Kidney (tissue), 14 donors: Measurements from ENCODE around the gene TRAPPC11. TPM values are rescaled to one million over a fixed set of nuclear protein-coding genes. Genes with fewer than 3 reads are reported as not detected.

Experiments used
- DNase-seq, 5 donors: peaks; one replicate each; pipeline ENCODE4 v3.0.0-alpha.2; 2013 to 2020
- FAIRE-seq: peaks from 2 replicates; lab custom pipeline; 2012; peaks lifted over from hg19 to GRCh38; lab: Jason Lieb, UNC
- H3K27ac ChIP-seq, 2 donors: one replicate each; pipeline ENCODE4 v1.7.0; 2013; ENCODE audit warnings: low read depth in 2 of 2, low read length in 2 of 2, inconsistent platforms in 1 of 2
- H3K27me3 ChIP-seq: one replicate; pipeline ENCODE4 v1.7.1; 2013; ENCODE audit warnings: low read length, inconsistent platforms; ENCODE audit not compliant: control insufficient read depth, insufficient read depth
- H3K36me3 ChIP-seq, 3 donors: one replicate each; pipeline versions ENCODE4 v1.7.0 to v1.7.1; 2013; ENCODE audit warnings: low read length in 3 of 3, control low read depth in 1 of 3, inconsistent platforms in 1 of 3; ENCODE audit not compliant: insufficient read depth in 3 of 3, control insufficient read depth in 2 of 3
- H3K4me1 ChIP-seq, 3 donors: one replicate each; pipeline versions ENCODE4 v1.7.0 to v1.7.1; 2013; ENCODE audit warnings: low read length in 3 of 3, inconsistent platforms in 1 of 3, low read depth in 1 of 3; ENCODE audit not compliant: control insufficient read depth in 2 of 3, insufficient read depth in 2 of 3
- H3K4me3 ChIP-seq, 3 donors: one replicate each; pipeline versions ENCODE4 v1.7.0 to v1.8.1; 2013; ENCODE audit warnings: low read length in 3 of 3, control low read depth in 1 of 3, inconsistent platforms in 1 of 3
- H3K9ac ChIP-seq, 3 donors: one replicate each; pipeline versions ENCODE4 v1.7.0 to v1.7.1; 2013; ENCODE audit warnings: low read length in 3 of 3, control low read depth in 1 of 3, inconsistent platforms in 1 of 3
- H3K9me3 ChIP-seq, 3 donors: one replicate each; pipeline versions ENCODE4 v1.7.0 to v1.7.1; 2013; ENCODE audit warnings: low read length in 3 of 3, control low read depth in 1 of 3, inconsistent platforms in 1 of 3; ENCODE audit not compliant: control insufficient read depth in 2 of 3, insufficient read depth in 1 of 3
- intact Hi-C: fragments of 100-400 bp; cut with DNase I; formaldehyde crosslinking; loops from one replicate; pipeline ENCODE4 v1.11.1; 2022
- polyA plus RNA-seq: library from polyadenylated mRNA; stranded (reverse); fragments of 350-450 nt; fragmentation: Illumina TruSeq; extraction: RNeasy Lipid Tissue Mini Kit (QIAGEN cat#74804); gene quantifications from one replicate; pipeline ENCODE4 v1.2.3, GENCODE V29; 2014; ENCODE audit warnings: low read depth, low replicate concordance; ENCODE audit not compliant: insufficient read depth
- total RNA-seq: library from RNA; stranded (reverse); fragmentation: NEBNext Ultra II Directional; extraction: Animal tissue kit (Norgen Biotek cat#: 25700); gene quantifications from one replicate; pipeline ENCODE4 v1.2.1, GENCODE V29; 2021
- TF ChIP-seq, protein P1 (sequence below): IDR thresholded peaks from 3 replicates; pipeline ENCODE4 v1.5.1; 2012; ENCODE audit warnings: mild to moderate bottlenecking, moderate library complexity, borderline replicate concordance; ENCODE audit not compliant: insufficient read depth; ENCODE audit errors: extremely low read depth
- donor health status: control.
- donor health status: control.
- donor health status: control.
- donor health status: control.
- donor health status: control.
- donor health status: DM: yes; HTN: yes; CAD: no.
- donor health status: Normal renal cell carcinoma (clear cell type).

Gene TRAPPC11
- total and polyA plus RNA-seq, 2 donors from 2014 or later: 13.8 to 43.1 TPM

DNA sequence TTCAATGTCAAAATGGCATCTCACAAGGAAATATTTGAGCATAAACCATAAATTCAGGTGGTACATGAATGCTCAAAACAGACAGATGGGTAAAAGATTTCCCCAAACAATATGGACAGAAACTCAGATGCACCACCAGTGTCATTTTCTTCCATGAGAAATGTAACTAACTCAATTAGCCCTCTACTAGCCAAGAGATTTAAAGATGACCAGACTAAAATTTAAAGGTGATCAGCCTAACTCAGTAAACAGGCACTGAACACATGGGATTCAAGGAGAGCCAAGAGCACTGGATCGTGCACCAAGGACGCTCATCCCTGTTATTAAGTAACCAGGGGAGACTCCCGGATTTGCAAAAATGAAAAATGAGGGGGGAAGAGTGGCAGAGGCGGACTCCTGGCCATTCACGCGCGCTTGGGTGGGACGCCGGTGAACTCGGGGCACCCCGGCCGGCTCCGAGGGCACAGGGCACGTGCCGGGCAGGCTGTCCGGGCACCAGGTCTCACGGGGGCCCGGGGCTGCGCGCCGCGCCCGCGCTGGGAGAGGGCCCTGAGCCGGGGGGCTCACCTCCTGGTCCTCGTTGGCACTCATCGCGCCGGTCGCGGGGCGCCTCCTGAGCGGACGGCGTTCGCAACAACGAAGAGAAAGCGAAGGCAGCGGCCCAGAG is 598 bp upstream of the TRAPPC11 start:
- FAIRE-seq: no peak
- TF ChIP-seq, protein P1, sequence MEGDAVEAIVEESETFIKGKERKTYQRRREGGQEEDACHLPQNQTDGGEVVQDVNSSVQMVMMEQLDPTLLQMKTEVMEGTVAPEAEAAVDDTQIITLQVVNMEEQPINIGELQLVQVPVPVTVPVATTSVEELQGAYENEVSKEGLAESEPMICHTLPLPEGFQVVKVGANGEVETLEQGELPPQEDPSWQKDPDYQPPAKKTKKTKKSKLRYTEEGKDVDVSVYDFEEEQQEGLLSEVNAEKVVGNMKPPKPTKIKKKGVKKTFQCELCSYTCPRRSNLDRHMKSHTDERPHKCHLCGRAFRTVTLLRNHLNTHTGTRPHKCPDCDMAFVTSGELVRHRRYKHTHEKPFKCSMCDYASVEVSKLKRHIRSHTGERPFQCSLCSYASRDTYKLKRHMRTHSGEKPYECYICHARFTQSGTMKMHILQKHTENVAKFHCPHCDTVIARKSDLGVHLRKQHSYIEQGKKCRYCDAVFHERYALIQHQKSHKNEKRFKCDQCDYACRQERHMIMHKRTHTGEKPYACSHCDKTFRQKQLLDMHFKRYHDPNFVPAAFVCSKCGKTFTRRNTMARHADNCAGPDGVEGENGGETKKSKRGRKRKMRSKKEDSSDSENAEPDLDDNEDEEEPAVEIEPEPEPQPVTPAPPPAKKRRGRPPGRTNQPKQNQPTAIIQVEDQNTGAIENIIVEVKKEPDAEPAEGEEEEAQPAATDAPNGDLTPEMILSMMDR: no peak
- Histone ChIP-seq H3K27me3 (no peaks in the 10 kb centered on the region), H3K4me1 (peaks cover 2 to 15% (median 2%) of the 10 kb centered on the region in 3 donors), H3K9me3 (no peaks in the 10 kb centered on the region), H3K9ac (peak overlapping the region; percentile 30 to 79 (median 71)), H3K4me3 (peak overlapping the region; percentile 72 to 95 (median 76)), H3K36me3 (peaks cover 0 to 6% (median 0%) of the 10 kb centered on the region in 3 donors), H3K27ac (peak overlapping the region; percentile 56 to 67)
- DNase-seq: peak; percentile 29 to 78 (median 58)
- intact Hi-C loops: no loop called here

DNA sequence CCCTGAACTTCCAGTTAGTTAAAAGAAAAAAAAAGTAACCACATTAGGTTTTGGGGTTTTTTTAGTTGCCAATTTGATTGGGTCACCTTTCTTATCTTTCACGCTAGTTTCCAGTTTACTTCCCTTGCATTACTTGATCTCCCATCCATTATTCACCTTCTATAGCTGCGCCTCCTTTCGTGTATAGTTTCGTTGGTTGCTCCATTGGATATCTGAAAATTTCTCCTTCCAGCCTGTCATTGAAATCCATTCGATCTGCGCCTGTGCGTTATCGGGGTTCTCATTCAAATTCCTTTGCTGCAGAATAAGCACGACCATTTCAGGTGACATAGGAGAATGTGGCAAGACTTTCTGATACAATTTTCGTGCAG is 764 bp downstream of the TRAPPC11 start:
- Histone ChIP-seq H3K9me3 (no peaks in the 10 kb centered on the region), H3K27me3 (no peaks in the 10 kb centered on the region), H3K36me3 (peaks cover 0 to 2% (median under 1%) of the 10 kb centered on the region in 3 donors), H3K4me1 (peaks cover 2 to 15% (median 2%) of the 10 kb centered on the region in 3 donors), H3K27ac (no peak overlapping the region), H3K9ac (peak overlapping the region; percentile 88 to 99 (median 92)), H3K4me3 (peak overlapping the region; percentile 95 to 99 (median 96))
- DNase-seq: peak in 1 of 5 donors; percentile 23
- TF ChIP-seq, protein P1: no peak
- intact Hi-C loops: no loop called here
- no peak for FAIRE-seq

DNA sequence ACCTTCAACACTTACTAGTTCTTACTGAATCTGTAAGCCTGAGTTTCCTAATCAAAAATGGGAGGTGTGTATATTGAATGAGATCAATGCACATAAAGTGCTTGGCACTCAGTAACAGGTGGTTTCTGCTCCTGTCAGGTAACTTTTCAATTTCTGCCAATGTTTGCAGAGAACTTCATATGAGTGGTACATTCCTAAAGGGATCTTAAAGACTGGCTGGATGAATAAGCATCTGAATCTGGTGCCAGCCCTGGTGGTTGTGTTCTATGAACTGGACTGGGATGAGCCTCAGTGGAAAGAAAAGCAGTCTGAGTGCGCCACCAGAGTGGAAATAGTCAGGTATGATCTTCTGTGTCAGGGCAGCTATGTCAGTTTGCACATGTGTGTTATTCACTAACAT is 7.0 kb downstream of the TRAPPC11 start:
- Histone ChIP-seq H3K36me3 (peaks cover 15 to 41% (median 23%) of the 10 kb centered on the region in 3 donors), H3K9me3 (no peaks in the 10 kb centered on the region), H3K27me3 (no peaks in the 10 kb centered on the region), H3K27ac (no peak overlapping the region), H3K9ac (no peak overlapping the region), H3K4me1 (no peaks in the 10 kb centered on the region), H3K4me3 (no peak overlapping the region)
- no peak for FAIRE-seq
- no peak for DNase-seq
- TF ChIP-seq, protein P1: no peak
- intact Hi-C loops: no loop called here

DNA sequence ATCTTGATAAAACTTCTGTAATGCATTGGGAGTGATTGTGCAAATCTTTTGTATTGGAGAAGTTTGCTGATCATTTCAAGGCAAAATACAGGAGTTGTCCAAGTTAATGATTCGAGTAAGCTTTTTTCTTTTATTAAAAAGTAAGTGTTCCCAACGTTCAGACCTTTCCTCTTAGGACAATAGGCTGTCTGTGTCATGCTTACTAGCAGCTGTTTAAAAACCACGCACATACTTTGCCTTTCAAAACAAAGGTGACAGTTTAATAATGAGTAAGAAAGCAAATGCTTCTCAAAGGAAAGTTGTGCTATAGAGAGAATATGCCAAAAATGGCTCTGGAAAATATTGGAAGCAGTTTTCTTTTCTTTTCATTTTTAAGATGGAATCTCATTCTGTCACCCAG is 11.2 kb downstream of the TRAPPC11 start:
- no peak overlapping the region for H3K27ac ChIP-seq
- peaks cover 15 to 41% (median 23%) of the 10 kb centered on the region in 3 donors for H3K36me3 ChIP-seq
- no peaks in the 10 kb centered on the region for H3K4me1 ChIP-seq
- TF ChIP-seq, protein P1: no peak
- H3K27me3 ChIP-seq: no peaks in the 10 kb centered on the region
- intact Hi-C loops: no loop called here
- no peak overlapping the region for H3K4me3 ChIP-seq
- H3K9me3 ChIP-seq: no peaks in the 10 kb centered on the region
- no peak overlapping the region for H3K9ac ChIP-seq
- DNase-seq: no peak
- FAIRE-seq: no peak
